Esophagus squamous epithelium (tissue), 5 donors: ENCODE data around the gene CLPTM1L. TPM values are rescaled to one million over a fixed set of nuclear protein-coding genes. Genes with fewer than 3 reads are reported as not detected.

ENCODE experiments used
- DNase-seq: peaks from one replicate; lab custom pipeline; 2025; lab: John Stamatoyannopoulos, UW
- H3K27ac ChIP-seq, 4 donors: fragments of 200-600 bp; sonication (generic); one replicate each; pipeline ENCODE4 v1.5.1; 2016 to 2019; ENCODE audit warnings: mild to moderate bottlenecking in 1 of 4
- H3K27me3 ChIP-seq, 4 donors: fragments of 200-600 bp; sonication (generic); 1 replicate in 3 of 4; 2 replicates in 1 of 4; pipeline versions ENCODE4 v1.5.1 to v1.6.0; 2017 to 2021; ENCODE audit warnings: antibody characterized with exemption in 1 of 4
- H3K36me3 ChIP-seq, 3 donors: fragments of 200-600 bp; sonication (generic); one replicate each; pipeline ENCODE4 v1.5.1; 2016 to 2019
- H3K4me1 ChIP-seq, 3 donors: fragments of 200-600 bp; sonication (generic); one replicate each; pipeline ENCODE4 v1.5.1; 2017 to 2019
- H3K4me3 ChIP-seq, 4 donors: fragments of 200-600 bp; sonication (generic); 1 replicate in 3 of 4; 2 replicates in 1 of 4; pipeline ENCODE4 v1.5.1; 2016 to 2019; ENCODE audit warnings: mild to moderate bottlenecking in 2 of 4, moderate library complexity in 1 of 4
- H3K9me3 ChIP-seq, 3 donors: fragments of 200-600 bp; sonication (generic); one replicate each; pipeline ENCODE4 v1.5.1; 2016 to 2019
- CTCF ChIP-seq, 6 experiments: fragments of 450-650 bp in 4 of 6; fragments of 200-600 bp in 2 of 6; sonication (generic) in 2 of 6; IDR thresholded peaks; one replicate each; pipeline ENCODE4 v1.5.1; 2016 to 2019; ENCODE audit warnings: antibody characterized with exemption in 6 of 6, mild to moderate bottlenecking in 4 of 6, moderate library complexity in 4 of 6
- POLR2A ChIP-seq, 4 donors: fragments of 450-650 bp; IDR thresholded peaks; one replicate each; pipeline ENCODE4 v1.6.1; 2017; ENCODE audit warnings: antibody characterized with exemption in 4 of 4, mild to moderate bottlenecking in 4 of 4, moderate library complexity in 3 of 4
- WGBS, 2 donors: methylation state at CpG; one replicate each; pipeline ENCODE4 v1.1.5; 2018; 5-methylcytosine and 5-hydroxymethylcytosine counted together
- intact Hi-C: fragments of 100-400 bp; cut with DNase I; formaldehyde crosslinking; loops from one replicate; pipeline ENCODE4 v1.15.0; 2022
- total RNA-seq, 4 donors: library from RNA; depleted of rRNA; stranded (reverse); fragments of >200 nt; gene quantifications; one replicate each; pipeline ENCODE4 v1.1.0, GENCODE V29; 2016
- donor health status: DM: yes; HTN: yes; CAD: no.

Gene CLPTM1L
- total RNA-seq, 4 donors from 2014 or later = 42.8 to 75.2 (median 65.1) TPM

- intact Hi-C loops = no loop called here
- H3K36me3 ChIP-seq = peaks cover 31 to 98% (median 58%) of the 10 kb centered on the region in 3 donors
- peaks cover 4 to 19% (median 5%) of the 10 kb centered on the region in 3 donors for H3K4me1 ChIP-seq
- H3K9me3 ChIP-seq = no peaks in the 10 kb centered on the region
- H3K27me3 ChIP-seq = no peaks in the 10 kb centered on the region
- H3K4me3 ChIP-seq = no peak overlapping the region
- no peak for DNase-seq
- WGBS, 2 donors = 82 to 87% methylated on average over 5 to 16 of the region's 22 CpGs
- H3K27ac ChIP-seq = no peak overlapping the region
- TF ChIP-seq POLR2A (IDR thresholded peaks at IDR 0.05) = no peak
Observed at GRCh38 chr5:1338506-1339070, 6.3 kb downstream of the CLPTM1L start.

- Histone ChIP-seq H3K4me1 (peaks cover 0 to 14% (median under 1%) of the 10 kb centered on the region in 3 donors), H3K27ac (no peak overlapping the region), H3K27me3 (no peaks in the 10 kb centered on the region), H3K9me3 (no peaks in the 10 kb centered on the region), H3K36me3 (peaks cover 35 to 100% (median 62%) of the 10 kb centered on the region in 3 donors), H3K4me3 (no peak overlapping the region)
- WGBS, 2 donors = 86% methylated on average over 6 to 9 of the region's 12 CpGs
- TF ChIP-seq CTCF (IDR thresholded peaks at IDR 0.05) (no peak), POLR2A (IDR thresholded peaks at IDR 0.05) (no peak)
- DNase-seq = no peak
- intact Hi-C loops = no loop called here
Observed at GRCh38 chr5:1338196-1338490, 6.8 kb downstream of the CLPTM1L start.

GRCh38 chr5:1337489-1338195 is 7.3 kb downstream of the CLPTM1L start:
- Histone ChIP-seq H3K27me3 (no peaks in the 10 kb centered on the region), H3K27ac (no peak overlapping the region), H3K36me3 (peaks cover 35 to 100% (median 62%) of the 10 kb centered on the region in 3 donors), H3K4me3 (no peak overlapping the region), H3K4me1 (peaks cover 0 to 11% (median 0%) of the 10 kb centered on the region in 3 donors), H3K9me3 (no peaks in the 10 kb centered on the region)
- no peak for DNase-seq
- TF ChIP-seq CTCF (IDR thresholded peaks at IDR 0.05) (no peak), POLR2A (IDR thresholded peaks at IDR 0.05) (no peak)
- intact Hi-C loops = no loop called here
- WGBS, 2 donors = 93 to 95% methylated on average over 4 to 12 of the region's 22 CpGs

GRCh38 chr5:1336749-1337488 is 8.0 kb downstream of the CLPTM1L start:
- TF ChIP-seq POLR2A (IDR thresholded peaks at IDR 0.05) (no peak), CTCF (IDR thresholded peaks at IDR 0.05) (no peak)

GRCh38 chr5:1336106-1336561 is 8.8 kb downstream of the CLPTM1L start:
- WGBS, 2 donors = 93% methylated on average over 2 of the region's 14 CpGs; no CpG with 5 or more reads in 1 of the 2 donors
- DNase-seq = no peak
- H3K9me3 ChIP-seq = no peaks in the 10 kb centered on the region
- TF ChIP-seq CTCF (IDR thresholded peaks at IDR 0.05) (no peak), POLR2A (IDR thresholded peaks at IDR 0.05) (no peak)
- intact Hi-C loops = no loop called here
- H3K4me3 ChIP-seq = no peak overlapping the region
- H3K36me3 ChIP-seq = peaks cover 32 to 100% (median 51%) of the 10 kb centered on the region in 3 donors
- peaks cover under 1 to 22% (median 8%) of the 10 kb centered on the region in 3 donors for H3K4me1 ChIP-seq
- H3K27me3 ChIP-seq = no peaks in the 10 kb centered on the region
- no peak overlapping the region for H3K27ac ChIP-seq

More at GRCh38 chr5:1336749-1337488, 8.0 kb downstream of the CLPTM1L start:
- H3K36me3 ChIP-seq = peaks cover 33 to 100% (median 59%) of the 10 kb centered on the region in 3 donors
- no peak overlapping the region for H3K27ac ChIP-seq
- H3K9me3 ChIP-seq = no peaks in the 10 kb centered on the region
- H3K4me1 ChIP-seq = peaks cover 0 to 15% (median 2%) of the 10 kb centered on the region in 3 donors
- 81 to 89% methylated on average over 7 to 15 of the region's 22 CpGs for WGBS, 2 donors
- H3K4me3 ChIP-seq = no peak overlapping the region
- intact Hi-C loops = no loop called here
- DNase-seq = no peak
- H3K27me3 ChIP-seq = no peaks in the 10 kb centered on the region
